Fibroblast of lung (primary cell): ENCODE data around the gene SPDYA. TPM values are rescaled to one million over a fixed set of nuclear protein-coding genes. Genes with fewer than 3 reads are reported as not detected.

ENCODE experiments used
- DNase-seq, 2 donors: peaks; one replicate each; pipeline versions ENCODE4 v3.0.0 to v3.0.0-alpha.2; 2010; ENCODE audit warnings: low read depth in 2 of 2
- H2AFZ ChIP-seq: 2 replicates; pipeline ENCODE4 v1.5.1; 2012; ENCODE audit warnings: low read length, control low read depth, inconsistent platforms
- H3K27ac ChIP-seq: 2 replicates; pipeline ENCODE4 v1.5.1; 2011; ENCODE audit warnings: low read length, control low read depth; ENCODE audit not compliant: insufficient read depth
- H3K27me3 ChIP-seq: 2 replicates; pipeline ENCODE4 v1.5.1; 2011; ENCODE audit warnings: mild to moderate bottlenecking, low read length; ENCODE audit not compliant: control insufficient read depth, insufficient read depth
- H3K36me3 ChIP-seq: 2 replicates; pipeline ENCODE4 v1.5.1; 2011; ENCODE audit warnings: low read length; ENCODE audit not compliant: control insufficient read depth, insufficient read depth
- H3K4me1 ChIP-seq: 2 replicates; pipeline ENCODE4 v1.5.1; 2011; ENCODE audit warnings: low read length; ENCODE audit not compliant: control insufficient read depth, insufficient read depth; ENCODE audit errors: extremely low read depth
- H3K4me2 ChIP-seq: 2 replicates; pipeline ENCODE4 v1.5.1; 2011; ENCODE audit warnings: low read length, control low read depth; ENCODE audit not compliant: insufficient read depth; ENCODE audit errors: extremely low read depth
- H3K4me3 ChIP-seq, 4 experiments: fragments of 200-600 bp in 1 of 4; sonication (generic) in 1 of 4; replicated peaks in 1 of 4; 2 replicates each; pipeline ENCODE4 v1.5.1; 2011 to 2016; ENCODE audit warnings: low read length in 4 of 4, low read depth in 3 of 4, mild to moderate bottlenecking in 3 of 4, control low read depth in 2 of 4, inconsistent platforms in 1 of 4, mixed read lengths in 1 of 4; ENCODE audit not compliant: insufficient read depth in 1 of 4; ENCODE audit errors: control extremely low read depth in 1 of 4
- H3K79me2 ChIP-seq: 2 replicates; pipeline ENCODE4 v1.5.1; 2012; ENCODE audit warnings: mild to moderate bottlenecking, low read length, inconsistent platforms; ENCODE audit not compliant: control insufficient read depth, insufficient read depth
- H3K9ac ChIP-seq: 2 replicates; pipeline ENCODE4 v1.5.1; 2011; ENCODE audit warnings: mild to moderate bottlenecking, low read length, control low read depth; ENCODE audit not compliant: insufficient read depth
- H3K9me3 ChIP-seq: 2 replicates; pipeline ENCODE4 v1.5.1; 2012; ENCODE audit warnings: low read depth, low read length; ENCODE audit not compliant: control insufficient read depth, insufficient read depth
- H4K20me1 ChIP-seq: 2 replicates; pipeline ENCODE4 v1.5.1; 2011; ENCODE audit warnings: low read length; ENCODE audit not compliant: control insufficient read depth, insufficient read depth; ENCODE audit errors: extremely low read depth
- CTCF ChIP-seq, 2 donors: IDR thresholded peaks in 1 of 2; conservative IDR thresholded peaks in 1 of 2; 1 replicate in 1 of 2; 2 replicates in 1 of 2; pipeline ENCODE4 v1.5.1; 2011 to 2012; ENCODE audit warnings: low read length in 2 of 2, control low read depth in 1 of 2, inconsistent platforms in 1 of 2, low read depth in 1 of 2, mild to moderate bottlenecking in 1 of 2
- EZH2 ChIP-seq: IDR thresholded peaks from 2 replicates; pipeline ENCODE4 v1.5.1; 2012; ENCODE audit warnings: low read length, control low read depth, mild to moderate bottlenecking; ENCODE audit errors: missing control alignments
- polyA plus RNA-seq, 2 donors: library from polyadenylated mRNA; depleted of rRNA in 1 of 2; stranded (reverse) in 1 of 2; unstranded in 1 of 2; fragments of >200 nt; gene quantifications; 2 replicates each; pipeline ENCODE4 v1.2.1, GENCODE V29; 2011 to 2012; ENCODE audit warnings: missing spikeins in 1 of 2
- total RNA-seq: library from RNA; depleted of rRNA; stranded (reverse); fragments of >200 nt; gene quantifications from 2 replicates; pipeline ENCODE4 v1.2.1, GENCODE V29; 2014

The SPDYA gene
- total and polyA plus RNA-seq, 2 donors (not counting 1 experiment from before 2014, with no cell fraction given) = 0.09 to 0.83 TPM

GRCh38 chr2:28801726-28802125 lies 8.9 kb upstream of the SPDYA start:
- Histone ChIP-seq H4K20me1 (no peaks in the 10 kb centered on the region), H3K27ac (no peak overlapping the region), H3K9ac (no peak overlapping the region), H3K4me1 (peaks cover 2% of the 10 kb centered on the region), H3K27me3 (no peaks in the 10 kb centered on the region), H3K79me2 (peaks cover 5% of the 10 kb centered on the region), H3K4me3 (no peak overlapping the region), H2AFZ (no peak overlapping the region), H3K36me3 (peaks cover 1% of the 10 kb centered on the region), H3K9me3 (no peaks in the 10 kb centered on the region), H3K4me2 (no peak overlapping the region)
- no peak for TF ChIP-seq EZH2
- TF ChIP-seq CTCF (conservative IDR thresholded peaks at IDR 0.05 in 1 of 2, IDR thresholded peaks at IDR 0.05 in 1 of 2; ENCODE audit: low read depth in 1 of 2, low read length in 2 of 2) = no peak
- DNase-seq = peak; percentile 41 to 46

GRCh38 chr2:28802975-28803429 lies 7.6 kb upstream of the SPDYA start:
- H3K9ac ChIP-seq = no peak overlapping the region
- TF ChIP-seq EZH2 = no peak
- TF ChIP-seq CTCF (conservative IDR thresholded peaks at IDR 0.05 in 1 of 2, IDR thresholded peaks at IDR 0.05 in 1 of 2; ENCODE audit: low read depth in 1 of 2, low read length in 2 of 2) = no peak
- H2AFZ ChIP-seq = no peak overlapping the region
- peak overlapping the region; percentile 53 for H3K27ac ChIP-seq
- no peaks in the 10 kb centered on the region for H3K27me3 ChIP-seq
- no peak overlapping the region for H3K4me3 ChIP-seq
- H3K4me1 ChIP-seq = peaks cover 2% of the 10 kb centered on the region
- peak; percentile 45 to 86 for DNase-seq
- no peaks in the 10 kb centered on the region for H3K9me3 ChIP-seq
- H4K20me1 ChIP-seq = no peaks in the 10 kb centered on the region
- H3K4me2 ChIP-seq = no peak overlapping the region
- H3K36me3 ChIP-seq = peaks cover 1% of the 10 kb centered on the region
- no peaks in the 10 kb centered on the region for H3K79me2 ChIP-seq

GRCh38 chr2:28809927-28810326 lies 707 bp upstream of the SPDYA start:
- no peak for DNase-seq
- Histone ChIP-seq H2AFZ (no peak overlapping the region), H3K27ac (peak overlapping the region; percentile 22), H3K79me2 (no peaks in the 10 kb centered on the region), H3K4me2 (peak overlapping the region; percentile 83), H3K4me3 (peak overlapping the region; percentile 31 to 57 (median 46)), H4K20me1 (no peaks in the 10 kb centered on the region), H3K27me3 (no peaks in the 10 kb centered on the region), H3K36me3 (no peaks in the 10 kb centered on the region), H3K9me3 (no peaks in the 10 kb centered on the region), H3K4me1 (no peaks in the 10 kb centered on the region), H3K9ac (peak overlapping the region; percentile 48)
- TF ChIP-seq CTCF (conservative IDR thresholded peaks at IDR 0.05 in 1 of 2, IDR thresholded peaks at IDR 0.05 in 1 of 2; ENCODE audit: low read depth in 1 of 2, low read length in 2 of 2) = no peak
- TF ChIP-seq EZH2 = no peak
